ENCODE measurements around the gene ARSB. TPM values are rescaled to one million over a fixed set of nuclear protein-coding genes. Genes with fewer than 3 reads are reported as not detected.
A peak's percentile ranks its signal among the peaks of the same experiment; 100 is the strongest.
"Not testable (repeated sequence)": the region's sequence is repeated elsewhere in the genome, so short reads cannot be mapped to it uniquely, and the experiment has no call there.

ARSB gene
- polyA plus RNA-seq, 2 of the 4 experiments (the other 2 are of a cell fraction), result 8.4 to 13.4 TPM

GRCh38 chr5:78983601-78984438 lies 1.3 kb downstream of the ARSB start:
- H3K4me2 ChIP-seq, result peak overlapping the region; percentile 71
- peak in 1 of 2 experiments; percentile 12; a peak in 2 of 6 replicates for ATAC-seq
- H3K4me1 ChIP-seq, result peaks cover 35% of the 10 kb centered on the region
- DNase-seq (ENCODE audit: low read depth in 1 of 2, low spot score in 1 of 2), result no peak
- no peak for TF ChIP-seq HES2 (IDR thresholded peaks at IDR 0.05)
- TF ChIP-seq ELK1 (IDR thresholded peaks at IDR 0.05; ENCODE audit: low read depth, low read length), result no peak
- TF ChIP-seq MAZ (IDR thresholded peaks at IDR 0.05; ENCODE audit: borderline replicate concordance, low read depth, low read length), result no peak
- TF ChIP-seq CTCF (IDR thresholded peaks at IDR 0.05), result no peak
- no peak for TF ChIP-seq RARB (CRISPR knock-in tag; IDR thresholded peaks at IDR 0.05)
- TF ChIP-seq HDAC2 (IDR thresholded peaks at IDR 0.05), result no peak
- no peak for TF ChIP-seq CHD4 (IDR thresholded peaks at IDR 0.05; ENCODE audit: borderline replicate concordance)
- no peak for TF ChIP-seq MAFK (IDR thresholded peaks at IDR 0.05; ENCODE audit: partially characterized antibody)
- TF ChIP-seq FOXS1 (CRISPR knock-in tag; IDR thresholded peaks at IDR 0.05), result no peak
- no peak for TF ChIP-seq RCOR1 (IDR thresholded peaks at IDR 0.05; ENCODE audit: low read depth, low read length)
- TF ChIP-seq BHLHE40 (IDR thresholded peaks at IDR 0.05; ENCODE audit: low read depth, low read length), result no peak
- TF ChIP-seq USF2 (IDR thresholded peaks at IDR 0.05), result no peak
- no peak for TF ChIP-seq NFE2L2 (conservative IDR thresholded peaks at IDR 0.05; ENCODE audit: low read length)
- no peak for TF ChIP-seq GATA3 (IDR thresholded peaks at IDR 0.05; ENCODE audit: borderline replicate concordance)
- no peak for TF ChIP-seq FOSB (CRISPR knock-in tag; IDR thresholded peaks at IDR 0.05)
- CTCF ChIA-PET, result interaction anchor here (1.0 to 3.3 kb wide), 10 partner anchors 9 to 481 kb away, joined by 3 to 13 read pairs (median 4); no protein-coding TSS in a partner anchor
- no peak for FAIRE-seq
- WGBS (ENCODE audit: missing lambda C conversion rate), result 39% methylated on average over 17 of the region's 17 CpGs
- POLR2A ChIA-PET, result interaction anchor here (0.8 to 2.0 kb wide), 6 partner anchors 17 to 1457 kb away, joined by 3 to 7 read pairs (median 4); no protein-coding TSS in a partner anchor
- H3K27ac ChIP-seq, result peak overlapping the region; percentile 97 to 98
- H3K4me3 ChIP-seq, result peak overlapping the region; percentile 82
- H3K9me3 ChIP-seq, result no peaks in the 10 kb centered on the region

- DNase-seq (ENCODE audit: low read depth in 1 of 2, low spot score in 1 of 2); H3K4me3 ChIP-seq; FAIRE-seq; ATAC-seq; H3K9me3 ChIP-seq: not testable (repeated sequence)
- ChIA-PET CTCF (interaction anchor here (1.0 to 3.3 kb wide), 6 partner anchors 8 to 150 kb away, joined by 3 to 13 read pairs (median 4); no protein-coding TSS in a partner anchor), POLR2A (interaction anchor here (0.6 kb wide), 1 partner anchor 70 kb away, joined by 5 read pairs; no protein-coding TSS in a partner anchor)
- peak overlapping the region in 1 of 2 experiments; percentile 98; a peak in 2 of 6 replicates for H3K27ac ChIP-seq
- peaks cover 35% of the 10 kb centered on the region for H3K4me1 ChIP-seq
- 89% methylated on average over 9 of the region's 9 CpGs for WGBS (ENCODE audit: missing lambda C conversion rate)
- peak overlapping the region; percentile 71 for H3K4me2 ChIP-seq
Measured at GRCh38 chr5:78983194-78983593, 1.9 kb downstream of the ARSB start.

- no peak for DNase-seq (ENCODE audit: low read depth in 1 of 2, low spot score in 1 of 2)
- ATAC-seq, result no peak
- ChIA-PET CTCF (interaction anchor here (1.0 to 1.2 kb wide), 2 partner anchors 153 to 472 kb away, joined by 3 to 8 read pairs; no protein-coding TSS in a partner anchor), POLR2A (no interaction called here)
- H3K27ac ChIP-seq, result no peak overlapping the region
- no peak overlapping the region for H3K4me2 ChIP-seq
- no peaks in the 10 kb centered on the region for H3K9me3 ChIP-seq
- TF ChIP-seq CHD2 (IDR thresholded peaks at IDR 0.05; ENCODE audit: low read length, partially characterized antibody), result no peak
- no peak for TF ChIP-seq NPAS2 (CRISPR knock-in tag; IDR thresholded peaks at IDR 0.05; ENCODE audit: borderline replicate concordance)
- no peak for TF ChIP-seq HDAC2 (IDR thresholded peaks at IDR 0.05)
- no peak for TF ChIP-seq ZFP36 (IDR thresholded peaks at IDR 0.05; ENCODE audit: borderline replicate concordance, partially characterized antibody)
- no peak for TF ChIP-seq RARB (CRISPR knock-in tag; IDR thresholded peaks at IDR 0.05)
- no peak for TF ChIP-seq SMC3 (IDR thresholded peaks at IDR 0.05)
- TF ChIP-seq KDM1A (IDR thresholded peaks at IDR 0.05; ENCODE audit: low read depth), result no peak
- TF ChIP-seq HOXA7 (CRISPR knock-in tag; IDR thresholded peaks at IDR 0.05), result no peak
- TF ChIP-seq ATOH8 (CRISPR knock-in tag; IDR thresholded peaks at IDR 0.05; ENCODE audit: low read depth), result no peak
- no peak for TF ChIP-seq BHLHE40 (IDR thresholded peaks at IDR 0.05; ENCODE audit: low read depth, low read length)
- TF ChIP-seq USF2 (IDR thresholded peaks at IDR 0.05), result no peak
- no peak for TF ChIP-seq POLR2AphosphoS2 (conservative IDR thresholded peaks at IDR 0.05; ENCODE audit: low read length)
- TF ChIP-seq POLR2A (IDR thresholded peaks at IDR 0.05; ENCODE audit: low read length), result no peak
- TF ChIP-seq MAFK (IDR thresholded peaks at IDR 0.05; ENCODE audit: partially characterized antibody), result no peak
- no peak for TF ChIP-seq NR3C1 (IDR thresholded peaks at IDR 0.05)
- H3K4me1 ChIP-seq, result peaks cover 27% of the 10 kb centered on the region
- H3K4me3 ChIP-seq, result no peak overlapping the region
- FAIRE-seq, result no peak
Measured at GRCh38 chr5:78979909-78980308, 5.2 kb downstream of the ARSB start.

Measured in A549 (cell line).